ENCODE data around the gene DHH.
A peak's percentile ranks its signal among the peaks of the same experiment; 100 is the strongest.

The DHH gene

GRCh38 chr12:49048953-49049352 lies 45.6 kb downstream of the DHH start:
- DNase-seq: no peak

DNA sequence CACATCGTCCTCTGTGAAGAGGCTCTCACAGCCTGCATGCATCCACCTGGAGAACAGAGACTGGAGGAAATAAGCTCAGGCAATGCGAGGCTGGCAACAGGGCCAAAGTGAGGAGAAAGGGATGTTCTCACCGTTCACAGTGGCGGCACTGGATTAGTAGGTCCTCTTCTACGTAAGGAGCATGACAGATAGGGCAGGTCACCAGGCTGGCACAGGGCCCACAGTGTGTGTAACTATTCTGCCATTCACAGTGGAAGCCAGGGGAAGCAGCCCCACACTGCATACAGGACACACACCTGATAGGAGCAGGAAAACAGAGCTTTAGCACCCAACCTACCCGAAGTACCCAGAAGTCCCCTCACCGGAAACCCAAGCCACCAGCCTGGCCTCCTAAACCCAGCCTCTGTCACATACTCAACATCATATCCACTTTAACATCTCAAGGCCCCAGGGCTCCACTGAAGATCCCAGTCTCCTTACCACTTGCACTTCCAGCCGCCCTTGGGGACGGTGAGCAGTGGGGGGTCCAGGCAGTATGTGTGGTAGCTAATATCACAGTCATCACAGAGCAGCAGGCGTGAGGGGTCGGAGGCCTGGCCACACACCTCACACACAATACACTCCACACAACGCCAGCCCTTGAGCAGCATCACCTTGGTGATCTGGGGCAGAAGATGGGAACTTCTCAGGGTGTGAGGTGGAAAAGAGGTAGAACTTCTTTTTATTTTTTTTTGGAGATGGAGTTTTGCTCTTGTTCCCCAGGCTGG lies 48.3 kb downstream of the DHH start:
- no peak for DNase-seq

DNA sequence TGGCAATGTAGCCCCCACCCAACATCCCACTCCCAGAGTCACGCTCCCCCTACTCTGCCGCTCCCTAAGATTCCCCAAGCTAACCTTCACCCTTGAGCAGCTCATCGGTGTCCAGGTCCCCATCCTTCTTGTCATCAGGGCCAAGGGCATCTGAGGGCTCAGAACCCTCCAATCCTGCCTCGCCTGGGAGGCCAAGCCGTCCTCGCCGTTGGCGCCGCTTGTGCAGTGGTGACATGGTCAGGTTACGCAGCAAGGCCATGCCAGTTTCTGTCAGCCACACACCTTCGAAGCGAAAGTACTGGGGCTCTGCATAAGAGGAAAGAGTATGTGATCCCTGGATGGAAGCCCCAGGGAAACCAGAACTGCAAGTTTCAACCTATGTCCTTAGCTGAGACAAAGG lies 49.9 kb downstream of the DHH start:
- no peak for DNase-seq

- DNase-seq: peak; percentile 82
Observed at GRCh38 chr12:49043856-49044258, 50.7 kb downstream of the DHH start.

- DNase-seq: no peak
Observed at GRCh38 chr12:49043241-49043640, 51.4 kb downstream of the DHH start.

DNA sequence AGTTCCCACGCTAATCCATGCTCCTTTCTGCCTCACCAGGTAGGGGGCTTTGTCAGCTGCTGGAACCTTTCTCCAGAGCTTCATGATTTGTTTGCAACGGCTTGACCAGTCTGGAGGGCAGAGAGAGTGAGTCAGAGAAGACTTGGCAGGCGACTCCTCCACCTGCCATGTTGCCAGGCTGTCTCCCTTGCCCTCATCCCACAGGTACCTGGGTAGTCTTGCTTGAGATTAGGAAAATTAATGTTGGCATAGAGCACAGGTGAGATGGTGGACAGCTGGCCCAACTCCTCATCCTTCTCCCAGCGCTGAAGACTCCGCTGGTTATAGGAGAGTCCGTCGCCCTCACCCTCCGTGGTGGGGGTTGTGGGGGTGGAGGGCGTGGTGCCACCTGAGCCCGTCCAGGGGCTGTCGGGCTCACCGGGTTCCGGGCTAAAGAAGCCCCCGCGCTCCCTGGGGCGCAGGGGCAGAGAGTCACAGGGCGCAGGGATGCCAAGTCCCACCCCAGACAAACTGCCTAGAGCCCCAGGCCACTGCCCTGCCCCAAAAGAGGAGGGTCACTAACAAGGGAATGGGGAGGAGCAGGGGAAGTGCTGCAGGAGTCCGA lies 52.6 kb downstream of the DHH start:
- DNase-seq: no peak

GRCh38 chr12:49041036-49041880 lies 53.3 kb downstream of the DHH start:
- no peak for DNase-seq

GRCh38 chr12:49040364-49040855 lies 54.2 kb downstream of the DHH start:
- DNase-seq: no peak

DNA sequence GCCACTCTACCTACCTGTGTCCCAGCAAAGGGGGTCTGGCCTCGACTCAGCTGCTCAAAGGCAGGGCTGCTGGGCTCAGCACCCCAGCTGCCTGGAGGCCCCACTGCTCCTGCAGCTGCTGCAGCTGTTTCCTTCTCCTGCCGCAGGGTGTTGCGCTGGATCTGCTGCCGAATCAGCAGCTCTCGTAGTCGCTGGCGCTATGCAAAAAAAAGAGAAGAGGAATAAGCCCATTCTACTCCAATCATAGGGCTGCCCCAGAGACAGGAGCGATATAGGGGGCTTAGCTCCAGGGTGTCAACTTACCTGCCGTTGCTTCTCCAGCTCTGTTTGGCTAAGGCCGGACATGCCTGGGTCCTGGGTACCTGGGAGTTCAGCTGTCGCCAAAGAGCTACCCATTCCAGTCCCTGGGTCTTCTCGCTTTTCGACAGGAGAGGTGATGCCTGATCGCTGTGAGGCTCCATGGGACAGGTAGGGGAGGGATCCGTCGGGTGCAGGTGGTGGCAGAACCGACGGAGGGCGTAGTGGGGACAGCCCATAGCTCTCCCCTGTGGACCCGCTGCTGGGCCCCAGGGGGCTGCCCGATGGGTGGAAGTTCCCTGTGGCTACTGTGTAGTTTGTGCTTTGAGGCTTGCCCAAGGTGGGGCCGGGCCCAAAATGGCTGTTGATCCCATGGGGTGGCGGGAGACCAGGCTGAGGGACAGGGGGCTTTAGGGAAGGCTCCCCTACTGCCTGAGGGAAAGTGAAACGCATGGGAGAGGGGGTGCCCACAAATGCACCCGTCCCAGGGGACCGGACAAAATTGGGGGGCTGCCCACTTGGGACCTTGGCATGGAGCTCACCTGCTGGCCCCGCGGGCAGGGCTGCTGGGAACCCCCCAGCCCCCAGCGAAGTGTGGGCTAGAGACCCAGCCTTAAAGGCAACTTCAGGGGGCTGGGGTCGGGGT lies 54.9 kb downstream of the DHH start:
- DNase-seq: no peak

DNA sequence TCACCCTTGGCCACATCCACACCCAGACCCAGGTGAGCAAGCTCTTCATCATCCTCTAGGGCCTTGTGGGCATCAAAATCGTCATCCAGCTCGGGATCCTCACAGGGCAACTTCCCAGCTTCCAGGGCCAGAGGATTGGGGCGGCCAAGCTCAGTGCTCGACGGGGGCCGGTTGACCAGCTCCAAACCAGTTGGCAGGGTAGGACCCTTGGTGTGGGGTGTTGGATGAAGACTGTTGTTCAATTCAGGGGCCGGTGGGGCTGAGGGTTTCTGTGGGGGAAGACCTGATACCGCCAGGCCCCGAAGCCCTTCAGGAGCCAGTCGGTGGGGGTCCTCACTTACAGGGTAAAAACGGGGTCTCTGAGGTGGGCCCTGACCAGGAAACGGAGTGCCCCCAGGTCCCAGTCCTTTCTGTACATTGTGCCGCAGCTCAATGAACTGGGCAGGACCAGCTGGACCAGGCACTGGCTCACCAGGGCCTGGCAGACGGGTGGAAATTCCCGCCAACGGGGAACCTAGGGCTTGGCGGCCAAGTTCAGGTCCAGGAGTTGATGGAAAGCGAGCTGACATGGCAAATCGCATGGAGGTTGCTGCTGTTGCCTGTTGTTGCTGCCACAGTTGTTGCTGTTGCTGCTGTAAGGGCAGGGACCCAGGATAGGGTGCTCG lies 56.2 kb downstream of the DHH start:
- no peak for DNase-seq

- no peak for DNase-seq
Observed at GRCh38 chr12:49037947-49038237, 56.7 kb downstream of the DHH start.

GRCh38 chr12:49037111-49037946 lies 57.3 kb downstream of the DHH start:
- DNase-seq: no peak

All from activated CD8-positive, alpha-beta memory T cell treated with anti-CD3 and anti-CD28 coated beads, Interleukin-2, amount 50 U/mL, for 4 hours (primary cell).